LHCN-M2 (cell line): ENCODE data around the gene DYNLL2. TPM values are rescaled to one million over a fixed set of nuclear protein-coding genes. Genes with fewer than 3 reads are reported as not detected.
"Not testable (repeated sequence)": the region's sequence is repeated elsewhere in the genome, so short reads cannot be mapped to it uniquely, and the experiment has no call there.

Source experiments
- DNase-seq: peaks from one replicate; pipeline ENCODE4 v3.0.0-alpha.2; 2012; ENCODE audit warnings: low read depth
- total RNA-seq: library from RNA; depleted of rRNA; stranded (reverse); fragments of >200 nt; gene quantifications from 2 replicates; pipeline ENCODE4 v1.2.3, GENCODE V29; 2014

The DYNLL2 gene
- total RNA-seq, 1 experiment from 2014 or later, result 11.8 TPM

GRCh38 chr17:58072862-58073261, 10.4 kb upstream of the DYNLL2 start:
- no peak for DNase-seq

GRCh38 chr17:58073266-58073665, 10.0 kb upstream of the DYNLL2 start:
- DNase-seq, result not testable (repeated sequence)

GRCh38 chr17:58074406-58074805, 8.8 kb upstream of the DYNLL2 start:
- DNase-seq, result not testable (repeated sequence)

- DNase-seq, result no peak
These were observed 3.8 kb upstream of the DYNLL2 start for GRCh38 chr17:58079300-58080033.

GRCh38 chr17:58081646-58082340, 1.4 kb upstream of the DYNLL2 start:
- no peak for DNase-seq

- DNase-seq, result no peak
These were observed 814 bp upstream of the DYNLL2 start for GRCh38 chr17:58082341-58082869.

- DNase-seq, result peak; percentile 39
These were observed 485 bp downstream of the DYNLL2 start for GRCh38 chr17:58083491-58084316.

- peak; percentile 22 for DNase-seq
These were observed 1.2 kb downstream of the DYNLL2 start for GRCh38 chr17:58084317-58084981.

GRCh38 chr17:58085039-58085715, 2.0 kb downstream of the DYNLL2 start:
- no peak for DNase-seq

- no peak for DNase-seq
These were observed 3.7 kb downstream of the DYNLL2 start for GRCh38 chr17:58086953-58087352.

GRCh38 chr17:58088624-58089023, 5.4 kb downstream of the DYNLL2 start:
- DNase-seq, result no peak

- no peak for DNase-seq
These were observed 5.9 kb downstream of the DYNLL2 start for GRCh38 chr17:58089111-58089510.

- no peak for DNase-seq
These were observed 7.9 kb downstream of the DYNLL2 start for GRCh38 chr17:58091024-58091567.

GRCh38 chr17:58092101-58092796, 9.0 kb downstream of the DYNLL2 start:
- no peak for DNase-seq

GRCh38 chr17:58092797-58093385, 9.7 kb downstream of the DYNLL2 start:
- DNase-seq, result no peak

GRCh38 chr17:58094118-58094517, 10.9 kb downstream of the DYNLL2 start:
- DNase-seq, result no peak

GRCh38 chr17:58096892-58097291, 13.7 kb downstream of the DYNLL2 start:
- DNase-seq, result no peak

- DNase-seq, result no peak
These were observed 14.3 kb downstream of the DYNLL2 start for GRCh38 chr17:58097384-58098088.

- no peak for DNase-seq
These were observed 17.3 kb downstream of the DYNLL2 start for GRCh38 chr17:58100506-58100905.
